Heart left ventricle (tissue), 16 donors: ENCODE results near the gene DAGLA. TPM values are rescaled to one million over a fixed set of nuclear protein-coding genes. Genes with fewer than 3 reads are reported as not detected.

Experiments used
- ATAC-seq, 4 donors: fragments of 200-7000 bp; cut with Tn5 transposase; one replicate each; pipeline ENCODE4 v1.9.1; 2020 to 2022; ENCODE audit warnings: moderate library complexity in 4 of 4, mild to moderate bottlenecking in 3 of 4, moderate number of reproducible peaks in 1 of 4
- DNase-seq, 5 donors: peaks; one replicate each; pipeline ENCODE4 v3.0.0-alpha.2; 2020
- H3K27ac ChIP-seq, 12 donors: fragments of 200-600 bp; sonication (generic) in 4 of 12; one replicate each; pipeline versions ENCODE4 v1.5.0 to v1.8.0; 2016 to 2022; ENCODE audit warnings: mild to moderate bottlenecking in 2 of 12
- H3K27me3 ChIP-seq, 9 donors: fragments of 200-600 bp; sonication (generic) in 2 of 9; one replicate each; pipeline versions ENCODE4 v1.5.1 to v1.8.0; 2016 to 2022; ENCODE audit warnings: mild to moderate bottlenecking in 3 of 9
- H3K36me3 ChIP-seq, 9 donors: fragments of 200-600 bp; sonication (generic) in 2 of 9; one replicate each; pipeline versions ENCODE4 v1.5.0 to v1.8.0; 2018 to 2022; ENCODE audit warnings: mild to moderate bottlenecking in 2 of 9
- H3K4me1 ChIP-seq, 12 donors: fragments of 200-600 bp; sonication (generic) in 4 of 12; one replicate each; pipeline versions ENCODE4 v1.5.0 to v1.8.0; 2016 to 2022; ENCODE audit warnings: mild to moderate bottlenecking in 3 of 12
- H3K4me3 ChIP-seq, 12 donors: fragments of 200-600 bp; sonication (generic) in 4 of 12; one replicate each; pipeline versions ENCODE4 v1.5.0 to v1.8.0; 2017 to 2022; ENCODE audit warnings: mild to moderate bottlenecking in 9 of 12, moderate library complexity in 4 of 12
- H3K9me3 ChIP-seq, 12 donors: fragments of 200-600 bp; sonication (generic) in 4 of 12; one replicate each; pipeline versions ENCODE4 v1.5.0 to v1.8.0; 2016 to 2022; ENCODE audit warnings: mild to moderate bottlenecking in 1 of 12
- POLR2A ChIP-seq, 2 donors: fragments of 450-650 bp; IDR thresholded peaks; one replicate each; pipeline ENCODE4 v1.6.1; 2017; ENCODE audit warnings: antibody characterized with exemption in 2 of 2, mild to moderate bottlenecking in 2 of 2, moderate library complexity in 2 of 2
- WGBS, 4 donors: extraction: QIAGEN DNeasy Blood & Tissue Kit in 2 of 4; methylation state at CpG; one replicate each; pipeline versions ENCODE4 v1.1.5 to v1.1.7; 2013 to 2018; 5-methylcytosine and 5-hydroxymethylcytosine counted together
- intact Hi-C, 10 donors: fragments of 100-400 bp; cut with DNase I; formaldehyde crosslinking; loops; one replicate each; pipeline versions ENCODE4 v1.11.1 to v1.14.2; 2022
- polyA plus RNA-seq, 2 donors: library from polyadenylated mRNA; stranded (reverse); fragments of 200-250 nt; gene quantifications; one replicate each; pipeline ENCODE4 v1.2.3, GENCODE V29; 2013
- total RNA-seq, 9 donors: library from RNA; depleted of rRNA in 2 of 9; stranded (reverse); fragments of >200 nt in 2 of 9; fragmentation: NEBNext Ultra II Directional in 3 of 9; extraction: Animal tissue kit (Norgen Biotek cat#: 25700) in 3 of 9; gene quantifications; one replicate each; pipeline versions ENCODE4 v1.1.0 to v1.2.4, GENCODE V29; 2016 to 2023
- TF ChIP-seq, protein P1 (sequence below), 12 donors: fragments of 200-600 bp; sonication (generic) in 4 of 12; IDR thresholded peaks; one replicate each; pipeline versions ENCODE4 v1.5.0 to v1.8.0; 2018 to 2022; ENCODE audit warnings: antibody characterized with exemption in 12 of 12, mild to moderate bottlenecking in 5 of 12
- donor health status: ischemic (EF 13 %, LVEDD 7.1; RV severe dilation, severe dysfunction).
- donor health status: healthy with polysubstance abuse.
- donor health status: DM: no; HTN: yes; CAD: no.
- donor health status: DM: no; HTN: no; CAD: no.
- donor health status: ischemic (EF 25% LVEDD 6.9; RV normal size, moderate dysfunction).
- donor health status: ischemic (EF 25% LVEDD 5.7; RV mildly dilated, moderate dysfunction).
- donor health status: healthy.
- donor health status: DM: yes; HTN: yes; CAD: no.
- donor health status: ischemic (EF 35%, LVEDD 5.7; RV mildly dilated, moderate dysfunction).
- donor health status: nonischemic (EF 11% LVEDD 7.7; RV severe dilation, severe dysfunction).
- donor health status: DM: yes; HTN: yes; CAD: no.
- donor health status: PGD.
- donor health status: ischemic (EF 29% LVEDD 5.4; RV normal size, mild dysfunction).
- donor health status: nonischemic (EF 23%, LVEDD 6.1; RV moderate dilation, normal function).

DAGLA gene
- total and polyA plus RNA-seq, 11 donors: 2.2 to 5.6 (median 3.3) TPM

DNA sequence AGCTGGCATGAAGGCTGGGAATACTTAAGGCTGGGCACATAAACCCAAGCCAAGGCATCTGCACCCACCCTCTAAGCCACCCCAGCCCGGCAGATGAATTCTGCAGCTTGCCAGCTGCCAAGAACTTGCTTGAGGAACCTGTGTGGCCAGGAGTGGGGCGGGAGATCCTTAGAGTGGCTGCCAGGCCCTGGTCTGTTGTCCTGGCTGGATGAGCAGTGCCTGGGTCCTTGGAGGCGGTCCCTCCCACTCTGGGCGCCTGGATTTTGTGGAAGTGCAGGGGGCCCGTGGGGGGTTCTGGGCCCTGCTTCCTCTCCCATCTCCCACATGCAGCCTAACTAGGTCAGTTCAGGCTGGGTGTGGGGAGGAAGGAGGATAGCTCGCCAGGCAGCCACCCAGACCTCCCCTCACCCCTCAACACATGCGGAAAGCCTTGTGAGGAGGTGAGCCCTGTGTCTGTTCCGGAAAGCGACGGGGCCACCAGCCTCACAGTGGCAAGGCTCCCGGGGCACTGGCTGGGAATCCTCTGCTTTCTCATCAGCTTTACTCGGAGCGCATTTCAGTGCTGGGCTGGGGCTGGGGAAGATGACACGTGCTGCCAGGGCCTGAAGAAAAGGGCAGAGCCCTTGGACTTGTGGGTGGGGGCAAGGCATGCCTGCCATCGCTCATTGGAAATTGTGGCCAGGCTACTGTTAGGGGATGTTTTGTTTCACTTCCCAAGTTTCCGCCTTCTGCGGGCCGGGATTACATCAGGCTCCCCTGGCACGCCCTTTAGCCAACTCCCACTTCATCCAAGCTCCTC, 8.4 kb downstream of the DAGLA start:
- intact Hi-C loops: no loop called here
- peak; percentile 71 to 82 (median 73) for DNase-seq
- Histone ChIP-seq H3K27ac (peak overlapping the region; percentile 45 to 86 (median 69)), H3K4me3 (peak overlapping the region in 9 of 12 donors; percentile 2 to 36 (median 22)), H3K4me1 (peaks cover 0 to 53% (median 14%) of the 10 kb centered on the region in 12 donors), H3K9me3 (no peaks in the 10 kb centered on the region), H3K27me3 (no peaks in the 10 kb centered on the region), H3K36me3 (no peaks in the 10 kb centered on the region)
- TF ChIP-seq POLR2A (IDR thresholded peaks at IDR 0.05): peak in 1 of 2 donors; percentile 24
- TF ChIP-seq, protein P1, sequence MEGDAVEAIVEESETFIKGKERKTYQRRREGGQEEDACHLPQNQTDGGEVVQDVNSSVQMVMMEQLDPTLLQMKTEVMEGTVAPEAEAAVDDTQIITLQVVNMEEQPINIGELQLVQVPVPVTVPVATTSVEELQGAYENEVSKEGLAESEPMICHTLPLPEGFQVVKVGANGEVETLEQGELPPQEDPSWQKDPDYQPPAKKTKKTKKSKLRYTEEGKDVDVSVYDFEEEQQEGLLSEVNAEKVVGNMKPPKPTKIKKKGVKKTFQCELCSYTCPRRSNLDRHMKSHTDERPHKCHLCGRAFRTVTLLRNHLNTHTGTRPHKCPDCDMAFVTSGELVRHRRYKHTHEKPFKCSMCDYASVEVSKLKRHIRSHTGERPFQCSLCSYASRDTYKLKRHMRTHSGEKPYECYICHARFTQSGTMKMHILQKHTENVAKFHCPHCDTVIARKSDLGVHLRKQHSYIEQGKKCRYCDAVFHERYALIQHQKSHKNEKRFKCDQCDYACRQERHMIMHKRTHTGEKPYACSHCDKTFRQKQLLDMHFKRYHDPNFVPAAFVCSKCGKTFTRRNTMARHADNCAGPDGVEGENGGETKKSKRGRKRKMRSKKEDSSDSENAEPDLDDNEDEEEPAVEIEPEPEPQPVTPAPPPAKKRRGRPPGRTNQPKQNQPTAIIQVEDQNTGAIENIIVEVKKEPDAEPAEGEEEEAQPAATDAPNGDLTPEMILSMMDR (IDR thresholded peaks at IDR 0.05): no peak
- WGBS, 4 donors: 44 to 63% (median 58%) methylated on average over 6 to 19 of the region's 19 CpGs
- peak; percentile 55 to 89 (median 88) for ATAC-seq

- H3K27ac ChIP-seq: peak overlapping the region in 8 of 12 donors; percentile 45 to 86 (median 74)
- H3K4me1 ChIP-seq: peaks cover 0 to 53% (median 16%) of the 10 kb centered on the region in 12 donors
- H3K27me3 ChIP-seq: no peaks in the 10 kb centered on the region
- 56 to 71% (median 64%) methylated on average over 3 of the region's 3 CpGs for WGBS, 4 donors
- no peaks in the 10 kb centered on the region for H3K36me3 ChIP-seq
- intact Hi-C loops: no loop called here
- H3K4me3 ChIP-seq: peak overlapping the region in 4 of 12 donors; percentile 16 to 34 (median 20)
- no peaks in the 10 kb centered on the region for H3K9me3 ChIP-seq
- TF ChIP-seq, protein P1 (IDR thresholded peaks at IDR 0.05): no peak
- no peak for TF ChIP-seq POLR2A (IDR thresholded peaks at IDR 0.05)
- DNase-seq (no peak), ATAC-seq (no peak)
Measured at GRCh38 chr11:61689164-61689496, 8.9 kb downstream of the DAGLA start.

DNA sequence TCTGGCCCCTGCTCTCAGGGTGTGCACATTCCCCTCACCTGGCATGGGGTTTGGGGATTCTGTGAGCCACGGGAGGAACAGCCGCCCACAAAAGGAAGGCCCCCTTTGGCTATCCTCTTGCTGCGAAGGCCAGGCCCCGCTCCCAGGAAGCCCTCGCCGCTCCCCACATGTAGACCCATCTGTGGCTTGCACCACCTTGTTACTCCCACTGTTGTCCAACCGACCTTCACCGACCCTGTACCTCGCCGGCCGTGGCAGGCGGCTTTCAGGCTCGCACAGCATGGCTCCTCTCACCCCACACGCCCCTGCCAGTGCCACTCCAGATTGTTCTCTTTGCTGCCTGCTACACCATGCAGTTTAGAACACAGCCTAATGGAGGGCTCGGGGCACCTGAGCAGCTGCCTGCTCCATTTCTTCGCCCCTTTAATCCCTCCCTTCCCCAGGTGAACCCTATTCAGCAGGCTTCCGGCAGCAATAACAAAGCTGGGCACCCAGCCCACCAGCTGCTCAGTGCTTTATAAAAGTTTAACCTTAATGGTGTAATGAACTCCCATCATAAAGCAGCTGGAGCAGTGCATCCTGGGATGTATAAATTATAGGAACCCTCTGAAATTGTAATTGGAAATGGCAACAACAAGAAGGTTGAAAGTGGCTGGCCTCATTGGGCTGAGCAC, 10.7 kb downstream of the DAGLA start:
- intact Hi-C loops: no loop called here
- TF ChIP-seq POLR2A (IDR thresholded peaks at IDR 0.05): no peak
- TF ChIP-seq, protein P1 (IDR thresholded peaks at IDR 0.05): no peak
- Histone ChIP-seq H3K4me3 (no peak overlapping the region), H3K4me1 (peaks cover 7 to 57% (median 34%) of the 10 kb centered on the region in 12 donors), H3K27ac (no peak overlapping the region), H3K27me3 (no peaks in the 10 kb centered on the region), H3K36me3 (no peaks in the 10 kb centered on the region), H3K9me3 (no peaks in the 10 kb centered on the region)
- WGBS, 4 donors: 86 to 89% (median 87%) methylated on average over 17 of the region's 17 CpGs
- DNase-seq: no peak
- ATAC-seq: no peak
